ENCODE measurements around the gene BCKDHB.

DNA sequence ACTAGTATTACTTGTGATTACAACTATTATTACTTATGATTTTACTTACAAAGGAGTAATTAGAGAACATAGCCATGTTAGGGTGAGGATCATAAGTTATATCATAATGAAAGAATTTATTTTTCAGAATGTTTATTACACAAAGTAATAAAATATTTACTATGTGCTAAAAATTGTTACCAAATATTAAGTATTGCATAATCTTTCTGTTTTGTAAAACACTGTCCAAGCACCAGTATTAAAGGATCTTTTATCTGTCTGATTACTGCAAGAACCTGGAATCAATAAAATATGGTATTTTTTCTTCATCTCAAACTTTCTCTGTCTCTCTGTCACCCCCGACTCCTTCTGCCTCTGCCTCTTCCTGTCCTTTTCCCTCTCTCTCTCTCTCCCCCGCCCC, 250.1 kb downstream of the BCKDHB start:
- TF ChIP-seq, protein P1, sequence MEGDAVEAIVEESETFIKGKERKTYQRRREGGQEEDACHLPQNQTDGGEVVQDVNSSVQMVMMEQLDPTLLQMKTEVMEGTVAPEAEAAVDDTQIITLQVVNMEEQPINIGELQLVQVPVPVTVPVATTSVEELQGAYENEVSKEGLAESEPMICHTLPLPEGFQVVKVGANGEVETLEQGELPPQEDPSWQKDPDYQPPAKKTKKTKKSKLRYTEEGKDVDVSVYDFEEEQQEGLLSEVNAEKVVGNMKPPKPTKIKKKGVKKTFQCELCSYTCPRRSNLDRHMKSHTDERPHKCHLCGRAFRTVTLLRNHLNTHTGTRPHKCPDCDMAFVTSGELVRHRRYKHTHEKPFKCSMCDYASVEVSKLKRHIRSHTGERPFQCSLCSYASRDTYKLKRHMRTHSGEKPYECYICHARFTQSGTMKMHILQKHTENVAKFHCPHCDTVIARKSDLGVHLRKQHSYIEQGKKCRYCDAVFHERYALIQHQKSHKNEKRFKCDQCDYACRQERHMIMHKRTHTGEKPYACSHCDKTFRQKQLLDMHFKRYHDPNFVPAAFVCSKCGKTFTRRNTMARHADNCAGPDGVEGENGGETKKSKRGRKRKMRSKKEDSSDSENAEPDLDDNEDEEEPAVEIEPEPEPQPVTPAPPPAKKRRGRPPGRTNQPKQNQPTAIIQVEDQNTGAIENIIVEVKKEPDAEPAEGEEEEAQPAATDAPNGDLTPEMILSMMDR (IDR thresholded peaks at IDR 0.05): no peak
- TF ChIP-seq POLR2A (IDR thresholded peaks at IDR 0.05): no peak
- TF ChIP-seq EP300 (IDR thresholded peaks at IDR 0.05): no peak

Data from upper lobe of left lung (tissue), 4 donors.